Posterior vena cava (tissue), 2 donors: ENCODE data around the gene ITPKB. TPM values are rescaled to one million over a fixed set of nuclear protein-coding genes. Genes with fewer than 3 reads are reported as not detected.
"Not testable (repeated sequence)": the region's sequence is repeated elsewhere in the genome, so short reads cannot be mapped to it uniquely, and the experiment has no call there.

ENCODE experiments used
- DNase-seq: peaks from one replicate; pipeline ENCODE4 v3.0.0-alpha.2; 2020; ENCODE audit warnings: low spot score
- intact Hi-C, 2 donors: fragments of 100-400 bp; cut with DNase I; formaldehyde crosslinking; loops; one replicate each; pipeline versions ENCODE4 v1.14.1 to v1.14.2; 2022 to 2023
- long read RNA-seq, 2 donors: library from polyadenylated mRNA; unstranded; transcript quantifications; one replicate each; pipeline ENCODE4 v2.0.0, GENCODE V29; 2020 to 2021
- total RNA-seq, 2 donors: library from RNA; stranded (reverse); fragmentation: NEBNext Ultra II Directional; extraction: Animal tissue kit (Norgen Biotek cat#: 25700); gene quantifications; one replicate each; pipeline ENCODE4 v1.2.1, GENCODE V29; 2021
- donor health status: DM: yes; HTN: yes; CAD: no.
- donor health status: DM: yes; HTN: yes; CAD: no.

ITPKB gene
- 10 to 100 TPM; 22.4 to 24.4 TPM for total RNA-seq
- long read RNA-seq, donor 1, full-length matches to known transcripts, result 2 of 8 reads
- long read RNA-seq, donor 1, partial matches to known transcripts, result 0 of 8 reads
- long read RNA-seq, donor 1, other reads (novel, unspliced or antisense), result 6 of 8 reads
- long read RNA-seq, donor 2, partial matches to known transcripts, result 0 of 3 reads
- long read RNA-seq, donor 2, other reads (novel, unspliced or antisense), result 3 of 3 reads

- peak; percentile 83 for DNase-seq
- intact Hi-C loops, result loop anchor here in 1 of 2 donors (5.0 kb wide), 2 partner anchors 77 to 88 kb away; no protein-coding TSS in a partner anchor
These were observed at the start of gene ITPKB for GRCh38 chr1:226738995-226739695. Gene ITPKB (minus strand): TSS chr1:226739282. CDS start chr1:226737458, 1,824 bp downstream.

DNA sequence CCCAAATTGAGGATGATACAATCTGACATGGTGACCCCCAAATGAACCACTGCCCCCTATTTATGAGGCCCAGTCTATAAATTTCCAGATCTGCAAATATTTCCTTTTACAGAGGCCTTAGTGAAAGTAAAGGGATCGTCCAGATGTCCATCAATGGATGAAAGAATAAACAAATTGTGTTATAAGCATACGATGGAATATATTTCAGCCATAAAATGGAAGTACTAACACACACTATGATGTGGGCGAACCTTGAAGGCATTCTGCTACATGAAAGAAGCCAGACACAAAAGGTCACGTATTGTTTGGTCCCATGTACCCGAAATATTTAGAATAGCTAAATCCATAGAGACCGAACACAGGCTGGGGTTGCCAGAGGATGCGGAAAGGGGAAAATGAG is 48.6 kb upstream of the ITPKB start:
- DNase-seq, result no peak
- intact Hi-C loops, result no loop called here

DNA sequence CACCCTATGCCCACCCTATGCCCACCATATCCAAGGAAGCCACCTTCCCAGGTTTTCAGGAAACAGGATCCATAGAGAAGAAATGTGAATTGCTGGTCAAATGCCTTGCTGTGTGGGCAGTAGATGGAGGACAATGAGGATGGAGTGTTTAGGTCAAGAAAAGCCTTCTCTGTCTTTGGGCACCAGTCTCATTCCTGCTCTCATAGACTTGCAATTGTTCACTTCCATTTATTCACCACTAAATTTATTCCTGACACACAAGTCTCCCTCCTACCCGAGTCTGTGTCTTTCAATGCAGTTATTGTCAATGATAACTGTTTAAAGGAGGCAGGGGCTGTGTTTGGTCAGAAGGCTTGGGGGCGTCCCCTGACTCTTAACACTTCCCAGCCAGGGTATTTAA is 48.0 kb upstream of the ITPKB start:
- intact Hi-C loops, result no loop called here
- no peak for DNase-seq

DNA sequence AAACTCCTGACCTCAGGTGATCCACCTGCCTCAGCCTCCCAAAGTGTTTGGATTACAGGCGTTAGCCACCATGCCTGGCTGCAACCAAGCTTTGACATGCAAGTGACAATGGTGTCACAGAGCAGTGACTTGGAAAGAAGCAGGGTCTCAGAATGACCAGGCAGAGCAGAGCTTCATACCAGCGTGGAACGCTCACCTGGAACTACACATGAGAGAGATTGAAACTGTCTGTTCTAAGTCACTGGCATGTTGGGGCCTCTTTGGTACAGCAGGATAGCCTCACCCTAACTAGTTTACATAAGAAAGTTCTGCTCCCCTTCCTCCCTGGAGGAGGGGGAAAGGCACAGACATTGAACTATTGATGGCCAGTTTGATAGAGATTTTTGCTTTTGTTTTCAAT is 47.5 kb upstream of the ITPKB start:
- DNase-seq, result no peak
- intact Hi-C loops, result no loop called here

GRCh38 chr1:226785805-226786204 is 46.7 kb upstream of the ITPKB start:
- intact Hi-C loops, result no loop called here
- DNase-seq, result no peak

DNA sequence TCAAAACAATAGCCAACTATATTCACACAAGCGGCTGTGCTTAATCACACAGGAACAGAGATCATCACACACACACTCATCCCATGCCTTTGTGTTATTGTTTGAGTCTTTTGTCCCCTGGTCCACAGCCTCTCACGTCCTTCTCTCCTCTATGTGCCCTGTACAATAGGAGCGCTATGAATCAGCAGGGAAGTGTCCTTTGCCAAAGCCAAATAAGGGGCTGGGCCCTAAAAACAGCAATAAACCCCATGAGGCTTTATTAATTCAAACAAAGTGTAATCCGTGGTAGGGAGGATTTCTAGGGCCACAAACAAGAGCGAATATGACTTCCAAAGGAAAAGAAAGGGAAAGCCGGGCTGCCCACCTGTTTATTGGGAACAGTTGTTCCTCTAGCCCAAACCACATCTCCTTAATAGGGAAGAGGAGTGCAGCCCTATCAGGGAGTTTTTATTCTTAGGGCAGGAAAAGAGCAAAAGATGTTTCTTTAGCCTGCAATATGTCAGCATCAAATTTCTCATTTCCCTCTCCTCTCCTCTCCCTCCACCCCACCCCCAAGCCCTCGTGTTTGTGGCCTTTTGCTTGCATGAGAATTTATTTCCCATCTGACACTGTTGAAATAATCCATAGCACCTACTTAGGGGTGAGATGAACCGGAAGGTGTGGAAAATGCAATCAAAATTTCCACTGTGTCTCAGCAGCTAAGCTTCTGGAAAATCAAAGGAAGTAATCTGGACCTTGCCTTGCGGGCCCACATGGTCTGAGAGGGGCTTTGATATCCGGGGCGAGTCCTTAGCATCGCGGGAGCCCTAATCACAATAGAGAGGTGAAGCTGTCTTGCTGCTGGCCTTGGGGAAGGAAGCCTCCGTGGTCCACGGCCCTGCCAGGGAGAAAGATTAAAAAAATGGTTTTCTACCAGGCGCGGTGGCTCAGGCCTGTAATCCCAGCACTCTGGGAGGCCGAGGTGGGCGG is 45.3 kb upstream of the ITPKB start:
- intact Hi-C loops, result no loop called here

DNA sequence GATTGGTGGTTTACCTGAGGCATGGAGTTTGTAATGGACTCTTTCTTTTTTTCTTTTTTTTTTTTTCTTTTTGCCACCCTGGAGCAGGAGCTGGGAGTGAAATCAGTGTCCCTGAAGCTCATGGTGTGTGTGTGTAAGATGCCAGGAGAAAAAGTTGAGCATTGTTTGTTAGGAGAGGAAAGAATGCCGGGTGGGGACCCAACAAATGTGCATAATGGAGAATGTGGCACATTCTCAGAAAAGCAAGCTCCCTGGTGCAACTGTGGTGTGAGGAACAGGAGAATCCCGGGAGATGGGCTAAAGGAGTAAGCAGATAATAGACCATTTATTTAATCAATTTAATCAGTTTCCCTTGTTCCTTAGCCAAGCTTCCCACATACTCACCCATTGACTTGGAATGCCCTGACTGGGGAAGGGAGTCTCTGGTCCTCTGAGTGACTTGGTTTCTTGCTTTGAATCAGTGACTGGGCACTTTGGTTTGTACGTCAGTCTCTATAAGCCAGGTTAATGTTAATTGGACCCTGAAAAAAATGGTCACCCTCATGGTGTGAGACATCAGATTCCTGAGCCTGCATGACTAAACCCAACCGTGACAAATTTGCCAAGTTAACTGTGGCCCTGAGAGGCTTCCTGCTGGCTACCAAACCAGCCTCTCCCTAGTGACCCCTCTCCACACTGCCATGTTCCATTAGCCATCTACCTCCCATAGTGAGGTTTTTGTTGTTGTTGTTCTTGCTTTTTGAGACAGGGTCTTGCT is 43.9 kb upstream of the ITPKB start:
- no peak for DNase-seq
- intact Hi-C loops, result no loop called here

More for the DNA sequence above, 45.3 kb upstream of the ITPKB start:
- DNase-seq, result no peak

- DNase-seq, result no peak
- intact Hi-C loops, result no loop called here
These were observed 43.0 kb upstream of the ITPKB start for GRCh38 chr1:226781937-226782609.

- no peak for DNase-seq
- intact Hi-C loops, result loop anchor here in 1 of 2 donors (10.0 kb wide), 1 partner anchor 945 kb away; no protein-coding TSS in a partner anchor
These were observed 40.5 kb upstream of the ITPKB start for GRCh38 chr1:226779561-226779960.

DNA sequence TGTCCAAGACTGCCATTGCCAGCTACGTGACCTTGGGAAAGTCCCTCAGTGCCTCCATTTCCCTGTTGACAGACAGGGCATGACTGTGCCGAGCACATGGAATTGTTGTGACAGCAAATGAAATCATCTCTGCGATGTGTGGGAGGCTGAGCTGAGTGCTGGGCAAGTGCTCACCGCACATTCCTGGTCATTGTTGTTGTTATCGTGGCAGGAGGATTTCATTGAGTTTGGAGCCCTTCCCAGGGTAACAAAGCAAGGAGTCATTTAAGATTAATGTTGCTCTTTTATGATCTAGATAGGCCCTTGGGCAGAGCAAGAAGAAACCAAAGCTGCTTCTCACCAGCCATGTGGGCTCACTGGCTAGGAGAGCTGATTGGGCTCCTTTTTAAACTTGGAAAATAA is 39.6 kb upstream of the ITPKB start:
- DNase-seq, result no peak

GRCh38 chr1:226776975-226777374 is 37.9 kb upstream of the ITPKB start:
- DNase-seq, result no peak
- intact Hi-C loops, result loop anchor here in 1 of 2 donors (10.0 kb wide), 1 partner anchor 948 kb away; no protein-coding TSS in a partner anchor

More for the DNA sequence above, 39.6 kb upstream of the ITPKB start:
- intact Hi-C loops, result loop anchor here in 1 of 2 donors (10.0 kb wide), 1 partner anchor 946 kb away; no protein-coding TSS in a partner anchor

DNA sequence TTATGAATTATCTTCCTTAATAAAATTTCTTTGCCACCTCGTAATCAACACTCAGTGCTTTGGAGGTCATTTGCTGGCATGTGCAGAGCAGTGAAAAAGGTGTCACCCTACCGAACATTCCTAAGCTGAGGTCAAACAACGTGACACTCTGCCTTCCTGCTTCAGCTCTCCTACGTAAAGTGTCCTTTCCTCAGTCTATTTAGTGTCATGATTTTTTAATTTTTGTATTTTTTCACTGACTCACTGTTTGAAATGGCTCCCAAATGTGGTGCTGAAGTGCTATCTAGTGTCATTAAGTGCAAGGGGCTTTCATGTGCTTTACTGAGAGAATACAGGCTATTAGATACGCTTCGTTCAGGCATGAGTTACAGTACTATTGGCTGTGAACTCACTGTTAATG is 37.0 kb upstream of the ITPKB start:
- no peak for DNase-seq

GRCh38 chr1:226772446-226773139 is 33.5 kb upstream of the ITPKB start:
- intact Hi-C loops, result loop anchor here in 1 of 2 donors (10.0 kb wide), 1 partner anchor 952 kb away; no protein-coding TSS in a partner anchor
- no peak for DNase-seq

More for the DNA sequence above, 37.0 kb upstream of the ITPKB start:
- intact Hi-C loops, result loop anchor here in 1 of 2 donors (10.0 kb wide), 1 partner anchor 949 kb away; no protein-coding TSS in a partner anchor

DNA sequence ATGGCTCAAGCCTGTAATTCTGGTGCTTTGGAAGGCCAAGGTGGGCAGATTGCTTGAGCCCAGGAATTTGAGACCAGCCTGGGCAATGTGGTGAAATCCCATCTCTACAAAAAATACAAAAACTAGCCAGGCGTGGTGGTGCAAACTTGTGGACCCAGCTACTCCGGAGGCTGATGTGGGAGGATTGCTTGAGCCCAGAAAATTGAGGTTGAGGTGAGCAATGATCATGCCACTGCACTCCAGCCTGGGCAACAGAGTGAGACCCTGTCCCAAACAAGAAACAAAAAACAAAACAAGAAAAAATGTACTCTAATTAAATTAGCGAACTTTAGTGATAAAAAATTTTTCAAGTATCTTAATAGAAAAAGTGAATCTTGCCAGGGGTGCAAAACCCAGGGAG is 28.1 kb upstream of the ITPKB start:
- intact Hi-C loops, result loop anchor here in 1 of 2 donors (10.0 kb wide), 1 partner anchor 688 kb away; no protein-coding TSS in a partner anchor

DNA sequence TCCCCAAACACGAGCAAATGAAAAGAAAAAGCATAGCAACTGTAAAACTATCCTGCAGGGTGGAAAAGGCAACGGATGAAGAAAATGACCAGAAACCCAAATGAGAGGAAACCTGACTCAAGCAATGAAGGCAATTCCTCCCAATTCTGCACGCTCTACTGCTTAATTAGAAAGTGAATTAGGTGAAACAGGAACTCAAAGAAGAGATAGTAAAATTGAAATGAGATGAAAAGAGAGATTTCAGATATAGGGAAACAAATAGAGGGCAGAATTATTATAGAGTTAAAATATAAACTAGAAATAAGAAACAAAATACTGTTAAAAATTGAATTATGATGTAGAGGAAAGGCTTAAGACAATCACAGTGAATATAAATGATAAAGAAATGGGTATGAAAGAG is 27.5 kb upstream of the ITPKB start:
- intact Hi-C loops, result loop anchor here in 1 of 2 donors (10.0 kb wide), 1 partner anchor 688 kb away; no protein-coding TSS in a partner anchor
- DNase-seq, result no peak

More for the DNA sequence above, 28.1 kb upstream of the ITPKB start:
- DNase-seq, result not testable (repeated sequence)

DNA sequence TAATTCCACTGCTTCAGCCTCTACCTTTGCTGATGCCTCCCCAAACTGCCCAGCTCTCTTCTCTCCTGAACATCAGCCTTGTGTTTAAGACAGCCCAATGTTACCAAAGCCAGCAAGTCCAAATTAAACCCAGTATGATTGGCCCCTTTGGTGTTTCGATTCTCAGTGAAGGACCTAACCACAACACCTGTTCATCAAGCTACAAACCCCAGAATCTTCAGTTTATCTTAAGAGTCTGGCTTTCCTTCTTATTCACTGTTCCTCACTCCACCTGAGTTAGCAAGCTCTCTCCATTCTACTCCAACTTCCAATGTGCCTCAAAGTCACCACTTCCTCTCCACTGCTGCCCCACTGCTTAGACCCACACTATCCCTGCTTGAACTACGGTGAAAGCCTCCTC is 25.5 kb upstream of the ITPKB start:
- intact Hi-C loops, result loop anchor here in 1 of 2 donors (10.0 kb wide), 1 partner anchor 690 kb away; no protein-coding TSS in a partner anchor
- no peak for DNase-seq

DNA sequence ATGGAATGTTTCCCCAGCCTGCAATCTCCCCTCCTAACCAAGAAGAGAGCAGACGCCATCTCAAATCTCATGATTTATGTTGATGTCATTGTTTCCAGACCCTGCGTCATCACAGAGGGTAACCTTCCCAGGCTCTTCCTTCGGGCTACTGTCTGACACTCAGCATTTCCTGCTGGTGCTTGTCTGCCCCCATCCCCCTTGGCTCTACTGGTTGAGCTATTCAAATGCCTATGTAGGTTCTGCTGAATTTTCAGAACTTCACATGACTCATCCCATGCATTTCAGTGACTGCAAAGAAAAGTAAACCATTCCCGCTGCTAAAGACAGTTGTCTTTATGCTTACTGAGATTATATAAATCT is 24.8 kb upstream of the ITPKB start:
- DNase-seq, result no peak

More for the DNA sequence above, 24.8 kb upstream of the ITPKB start:
- intact Hi-C loops, result loop anchor here in 1 of 2 donors (10.0 kb wide), 1 partner anchor 691 kb away; no protein-coding TSS in a partner anchor
